Measurements from ENCODE around the gene RCOR3.

GRCh38 chr1:211348547-211348946 lies 89.4 kb downstream of the RCOR3 start:
- TF ChIP-seq, protein P1, sequence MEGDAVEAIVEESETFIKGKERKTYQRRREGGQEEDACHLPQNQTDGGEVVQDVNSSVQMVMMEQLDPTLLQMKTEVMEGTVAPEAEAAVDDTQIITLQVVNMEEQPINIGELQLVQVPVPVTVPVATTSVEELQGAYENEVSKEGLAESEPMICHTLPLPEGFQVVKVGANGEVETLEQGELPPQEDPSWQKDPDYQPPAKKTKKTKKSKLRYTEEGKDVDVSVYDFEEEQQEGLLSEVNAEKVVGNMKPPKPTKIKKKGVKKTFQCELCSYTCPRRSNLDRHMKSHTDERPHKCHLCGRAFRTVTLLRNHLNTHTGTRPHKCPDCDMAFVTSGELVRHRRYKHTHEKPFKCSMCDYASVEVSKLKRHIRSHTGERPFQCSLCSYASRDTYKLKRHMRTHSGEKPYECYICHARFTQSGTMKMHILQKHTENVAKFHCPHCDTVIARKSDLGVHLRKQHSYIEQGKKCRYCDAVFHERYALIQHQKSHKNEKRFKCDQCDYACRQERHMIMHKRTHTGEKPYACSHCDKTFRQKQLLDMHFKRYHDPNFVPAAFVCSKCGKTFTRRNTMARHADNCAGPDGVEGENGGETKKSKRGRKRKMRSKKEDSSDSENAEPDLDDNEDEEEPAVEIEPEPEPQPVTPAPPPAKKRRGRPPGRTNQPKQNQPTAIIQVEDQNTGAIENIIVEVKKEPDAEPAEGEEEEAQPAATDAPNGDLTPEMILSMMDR (conservative IDR thresholded peaks at IDR 0.05): no peak
- TF ChIP-seq ZFX (IDR thresholded peaks at IDR 0.05): no peak

Measured in C4-2B (cell line).